ENCODE data around the gene FA2H.

Gene FA2H

DNA sequence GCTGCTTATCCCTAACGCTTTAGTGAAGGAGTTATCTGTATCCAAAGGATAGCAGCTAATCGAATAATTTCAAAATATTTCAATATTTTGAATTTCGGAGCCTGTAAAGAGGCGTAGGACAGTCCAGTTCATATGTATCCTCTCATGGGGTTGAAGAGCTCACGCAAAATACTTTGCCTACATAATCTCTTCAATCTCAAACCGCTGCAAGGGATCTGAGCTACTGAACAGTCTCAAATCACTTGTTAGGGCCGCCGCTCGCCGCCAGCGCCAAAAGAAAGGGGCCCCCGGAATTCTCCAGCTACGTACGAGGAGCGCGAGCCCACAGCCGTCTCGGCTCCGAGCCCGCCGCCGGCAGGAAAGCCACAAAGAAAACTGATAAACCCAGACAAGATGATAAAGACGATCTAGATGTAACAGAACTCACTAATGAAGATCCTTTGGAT lies 107.3 kb downstream of the FA2H start:
- no peak for DNase-seq

DNA sequence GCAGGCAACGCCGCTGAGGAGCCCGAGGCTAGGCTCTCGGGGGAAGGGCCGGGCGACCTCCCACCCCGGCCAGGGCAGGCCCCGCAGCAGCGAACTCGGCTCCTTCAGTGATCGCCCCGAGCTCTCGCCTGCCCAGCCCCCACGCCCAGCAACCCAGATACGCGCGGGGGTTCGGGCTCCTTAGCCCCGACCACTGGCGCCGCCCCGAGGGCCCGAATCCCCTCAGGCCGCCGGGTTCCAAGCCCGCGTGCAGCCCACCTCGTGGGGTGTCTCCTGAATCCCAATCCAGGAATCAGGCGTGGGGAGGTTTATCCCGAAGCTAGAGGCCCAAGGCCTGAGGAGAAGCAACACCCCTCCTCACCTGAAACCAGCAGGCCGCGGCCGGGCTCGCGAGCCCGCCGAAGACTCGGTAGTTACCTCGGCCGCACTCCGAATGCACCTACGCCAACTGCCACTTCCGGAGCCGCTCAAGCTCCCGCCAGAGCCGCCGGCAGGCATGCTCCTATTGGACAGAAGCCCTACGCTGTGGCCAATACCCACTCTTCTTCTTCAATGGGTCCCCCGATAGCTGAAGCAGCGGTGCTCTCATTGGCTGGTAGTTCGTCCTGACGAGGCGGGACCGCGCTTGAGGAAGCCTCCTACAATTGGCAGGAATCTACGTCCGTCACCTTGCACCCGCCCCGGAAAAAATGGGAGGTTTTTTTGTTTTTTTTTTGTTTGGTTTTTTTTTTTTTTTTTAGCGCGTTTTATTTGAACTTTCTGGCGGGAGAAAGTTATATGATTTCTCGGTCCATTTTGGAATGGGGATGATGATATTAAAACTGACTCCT lies 108.0 kb downstream of the FA2H start, which contains the start of gene RFWD3:
RFWD3 (minus strand) TSS at position 453 of the 830 bp plus-strand sequence. CDS start 5,428 bp downstream, outside the sequence.
- DNase-seq, result peak; percentile 99

DNA sequence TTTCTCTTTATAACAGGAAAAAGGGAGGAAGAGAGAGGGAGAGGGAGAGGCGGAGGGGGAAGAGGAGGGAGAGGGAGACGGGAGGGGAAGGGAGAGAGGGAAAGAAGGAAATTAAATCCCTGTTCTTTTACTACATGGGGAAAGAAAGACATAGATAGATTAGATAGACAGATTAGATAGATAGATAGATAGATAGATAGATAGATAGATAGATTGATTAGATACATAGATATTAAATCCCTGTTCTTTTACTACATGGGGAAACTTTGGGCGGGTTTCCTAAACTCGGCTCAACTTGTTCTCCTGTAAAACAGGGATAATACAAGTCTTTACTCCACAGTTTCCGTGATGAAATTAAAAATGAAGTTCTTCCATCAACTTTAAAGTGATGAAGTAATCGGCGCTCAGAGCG lies 108.6 kb downstream of the FA2H start:
- DNase-seq, result no peak

Data from DMS153 (cell line).